ENCODE data around the gene FBXO10.
"Not testable (repeated sequence)": the region's sequence is repeated elsewhere in the genome, so short reads cannot be mapped to it uniquely, and the experiment has no call there.

The FBXO10 gene

GRCh38 chr9:37511016-37512010 lies 64.9 kb downstream of the FBXO10 start:
- no peak overlapping the region for H3K27ac ChIP-seq (ENCODE audit: low read length)
- H4K20me1 ChIP-seq (ENCODE audit: insufficient read depth, low read length): no peaks in the 10 kb centered on the region
- no peaks in the 10 kb centered on the region for H3K9me3 ChIP-seq (ENCODE audit: insufficient read depth, low read length)
- H3K36me3 ChIP-seq (replicated peaks; ENCODE audit: low read depth, low read length): peaks cover 21% of the 10 kb centered on the region
- no peak overlapping the region for H2AFZ ChIP-seq (ENCODE audit: low read depth, low read length)
- no peaks in the 10 kb centered on the region for H3K79me2 ChIP-seq (ENCODE audit: low read length)
- no peak overlapping the region for H3K4me2 ChIP-seq (ENCODE audit: low read length)
- H3K4me1 ChIP-seq (ENCODE audit: low read length): no peaks in the 10 kb centered on the region
- H3K9ac ChIP-seq (ENCODE audit: low read length): no peak overlapping the region
- H3K27me3 ChIP-seq (ENCODE audit: low read depth, low read length): no peaks in the 10 kb centered on the region
- no peak for TF ChIP-seq EZH2phosphoT487 (IDR thresholded peaks at IDR 0.05; ENCODE audit: low read depth)
- TF ChIP-seq, protein P1, sequence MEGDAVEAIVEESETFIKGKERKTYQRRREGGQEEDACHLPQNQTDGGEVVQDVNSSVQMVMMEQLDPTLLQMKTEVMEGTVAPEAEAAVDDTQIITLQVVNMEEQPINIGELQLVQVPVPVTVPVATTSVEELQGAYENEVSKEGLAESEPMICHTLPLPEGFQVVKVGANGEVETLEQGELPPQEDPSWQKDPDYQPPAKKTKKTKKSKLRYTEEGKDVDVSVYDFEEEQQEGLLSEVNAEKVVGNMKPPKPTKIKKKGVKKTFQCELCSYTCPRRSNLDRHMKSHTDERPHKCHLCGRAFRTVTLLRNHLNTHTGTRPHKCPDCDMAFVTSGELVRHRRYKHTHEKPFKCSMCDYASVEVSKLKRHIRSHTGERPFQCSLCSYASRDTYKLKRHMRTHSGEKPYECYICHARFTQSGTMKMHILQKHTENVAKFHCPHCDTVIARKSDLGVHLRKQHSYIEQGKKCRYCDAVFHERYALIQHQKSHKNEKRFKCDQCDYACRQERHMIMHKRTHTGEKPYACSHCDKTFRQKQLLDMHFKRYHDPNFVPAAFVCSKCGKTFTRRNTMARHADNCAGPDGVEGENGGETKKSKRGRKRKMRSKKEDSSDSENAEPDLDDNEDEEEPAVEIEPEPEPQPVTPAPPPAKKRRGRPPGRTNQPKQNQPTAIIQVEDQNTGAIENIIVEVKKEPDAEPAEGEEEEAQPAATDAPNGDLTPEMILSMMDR (IDR thresholded peaks at IDR 0.05; ENCODE audit: low read depth, low read length): peak; percentile 27
- no peak overlapping the region for H3K4me3 ChIP-seq (ENCODE audit: low read length)

GRCh38 chr9:37510053-37510452 lies 66.1 kb downstream of the FBXO10 start:
- H3K27me3 ChIP-seq (ENCODE audit: low read depth, low read length); H3K79me2 ChIP-seq (ENCODE audit: low read length); H3K4me1 ChIP-seq (ENCODE audit: low read length); H3K9ac ChIP-seq (ENCODE audit: low read length); H3K4me3 ChIP-seq (ENCODE audit: low read length); H2AFZ ChIP-seq (ENCODE audit: low read depth, low read length); H3K4me2 ChIP-seq (ENCODE audit: low read length); H3K9me3 ChIP-seq (ENCODE audit: insufficient read depth, low read length); H3K27ac ChIP-seq (ENCODE audit: low read length); H4K20me1 ChIP-seq (ENCODE audit: insufficient read depth, low read length): not testable (repeated sequence)
- peaks cover 23% of the 10 kb centered on the region for H3K36me3 ChIP-seq (replicated peaks; ENCODE audit: low read depth, low read length)

- Histone ChIP-seq H3K9ac (ENCODE audit: low read length) (no peak overlapping the region), H4K20me1 (ENCODE audit: insufficient read depth, low read length) (no peaks in the 10 kb centered on the region), H3K27me3 (ENCODE audit: low read depth, low read length) (no peaks in the 10 kb centered on the region), H3K27ac (ENCODE audit: low read length) (no peak overlapping the region), H3K9me3 (ENCODE audit: insufficient read depth, low read length) (no peaks in the 10 kb centered on the region), H3K79me2 (ENCODE audit: low read length) (no peaks in the 10 kb centered on the region), H3K4me3 (ENCODE audit: low read length) (no peak overlapping the region), H3K4me1 (ENCODE audit: low read length) (no peaks in the 10 kb centered on the region), H3K4me2 (ENCODE audit: low read length) (no peak overlapping the region), H3K36me3 (replicated peaks; ENCODE audit: low read depth, low read length) (peaks cover 28% of the 10 kb centered on the region), H2AFZ (ENCODE audit: low read depth, low read length) (no peak overlapping the region)
- no peak for TF ChIP-seq EZH2phosphoT487 (IDR thresholded peaks at IDR 0.05; ENCODE audit: low read depth)
- TF ChIP-seq, protein P1 (IDR thresholded peaks at IDR 0.05; ENCODE audit: low read depth, low read length): no peak
Measured at GRCh38 chr9:37509536-37509935, 66.6 kb downstream of the FBXO10 start.

DNA sequence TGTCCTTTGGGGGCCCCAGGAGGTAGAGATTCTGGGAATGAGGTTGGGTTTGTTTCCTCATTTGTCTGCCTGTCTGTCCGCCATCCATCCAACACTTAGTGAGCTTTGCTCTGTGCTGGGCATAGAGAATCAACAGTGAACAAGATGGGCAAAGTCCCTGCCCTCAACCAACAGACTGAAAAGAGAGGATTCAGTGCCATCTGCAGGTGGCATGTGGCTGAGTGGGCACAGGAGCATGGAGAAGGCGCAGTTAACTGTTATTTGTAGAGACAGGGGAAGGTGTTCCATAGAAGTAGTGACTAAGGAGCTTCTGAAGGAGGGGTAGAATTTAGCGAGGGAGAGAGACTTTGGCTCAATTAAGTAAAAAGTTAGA lies 67.4 kb downstream of the FBXO10 start:
- H3K27me3 ChIP-seq (ENCODE audit: low read depth, low read length): no peaks in the 10 kb centered on the region
- H3K27ac ChIP-seq (ENCODE audit: low read length): no peak overlapping the region
- H2AFZ ChIP-seq (ENCODE audit: low read depth, low read length): no peak overlapping the region

More for the DNA sequence above, 67.4 kb downstream of the FBXO10 start:
- Histone ChIP-seq H4K20me1 (ENCODE audit: insufficient read depth, low read length) (no peaks in the 10 kb centered on the region), H3K4me1 (ENCODE audit: low read length) (no peaks in the 10 kb centered on the region), H3K4me2 (ENCODE audit: low read length) (no peak overlapping the region), H3K9me3 (ENCODE audit: insufficient read depth, low read length) (no peaks in the 10 kb centered on the region), H3K4me3 (ENCODE audit: low read length) (no peak overlapping the region), H3K36me3 (replicated peaks; ENCODE audit: low read depth, low read length) (peaks cover 29% of the 10 kb centered on the region), H3K9ac (ENCODE audit: low read length) (no peak overlapping the region), H3K79me2 (ENCODE audit: low read length) (no peaks in the 10 kb centered on the region)
- no peak for TF ChIP-seq EZH2phosphoT487 (IDR thresholded peaks at IDR 0.05; ENCODE audit: low read depth)
- TF ChIP-seq, protein P1 (IDR thresholded peaks at IDR 0.05; ENCODE audit: low read depth, low read length): peak; percentile 27; the same call in 1 of the 2 replicates

Data from OCI-LY3 (cell line).